PC-3 (cell line): ENCODE data around the gene AHCYL1.

Source experiments
- CTCF ChIP-seq: fragments of 300-600 bp; sonication (generic); conservative IDR thresholded peaks from 2 replicates; pipeline ENCODE4 v1.5.1; 2017; ENCODE audit warnings: antibody characterized with exemption, low read depth, mild to moderate bottlenecking, low read length
- EZH2 ChIP-seq: fragments of 300-600 bp; sonication (generic); IDR thresholded peaks from one replicate; pipeline ENCODE4 v1.6.1; 2017; ENCODE audit warnings: antibody characterized with exemption, mild to moderate bottlenecking, low read length; ENCODE audit not compliant: unreplicated experiment
- EZH2phosphoT487 ChIP-seq: fragments of 300-600 bp; sonication (generic); IDR thresholded peaks from 2 replicates; pipeline ENCODE4 v1.6.1; 2018; ENCODE audit warnings: mild to moderate bottlenecking, antibody characterized with exemption, low read length, borderline replicate concordance

DNA sequence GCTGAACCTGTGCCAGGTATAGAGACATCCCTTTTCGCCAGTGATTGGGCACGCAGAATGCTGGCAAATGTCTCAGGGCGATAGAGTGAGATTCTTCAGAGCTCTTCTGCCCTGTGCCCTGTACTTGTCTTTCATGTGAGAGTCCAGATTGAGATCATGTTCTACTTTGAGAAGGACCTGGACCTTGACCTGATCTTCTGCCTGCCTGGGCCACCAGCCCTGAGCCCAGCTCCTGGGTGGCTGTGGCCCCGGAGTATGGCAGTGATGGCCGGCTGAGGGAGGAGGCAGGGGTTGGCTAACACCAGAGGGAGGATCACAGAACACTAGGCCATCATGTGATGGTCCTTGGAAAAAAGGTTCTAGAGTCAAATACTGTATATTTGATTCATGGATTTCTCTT, 63.7 kb downstream of the AHCYL1 start:
- TF ChIP-seq CTCF (no peak), EZH2 (no peak), EZH2phosphoT487 (no peak)
